ENCODE measurements around the gene PRKN. TPM values are rescaled to one million over a fixed set of nuclear protein-coding genes. Genes with fewer than 3 reads are reported as not detected.

PRKN gene
- total RNA-seq, 1 donor from 2014 or later: 2.8 TPM

DNA sequence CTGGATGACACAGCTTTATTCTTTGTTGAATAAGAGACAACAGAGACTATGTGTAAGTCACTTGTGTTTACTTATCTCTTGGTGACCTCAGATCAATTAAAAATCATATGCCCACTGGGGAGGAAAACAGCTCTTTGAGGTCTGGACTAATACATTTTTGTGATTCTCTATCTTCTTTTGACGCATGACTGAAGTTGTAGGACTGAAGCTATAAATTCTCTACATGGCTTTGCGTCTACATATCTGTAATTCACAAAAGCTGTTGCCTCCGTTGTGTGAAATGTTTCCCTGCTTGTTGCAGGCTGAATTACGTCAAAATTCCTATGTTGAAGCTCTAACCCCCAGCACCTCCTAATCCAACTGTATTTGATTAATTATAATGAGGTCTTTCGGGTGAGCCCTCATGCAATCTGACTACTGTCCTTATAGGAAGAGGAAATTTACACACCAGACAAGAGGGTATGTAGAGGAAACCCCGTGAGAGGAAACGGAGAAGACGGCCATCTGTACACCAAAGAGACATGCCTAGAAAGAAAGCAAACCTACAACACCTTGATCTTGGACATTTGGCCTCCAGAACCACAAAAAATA, 481.6 kb downstream of the PRKN start:
- no peak for TF ChIP-seq EZH2phosphoT487 (IDR thresholded peaks at IDR 0.05)
- TF ChIP-seq CTCF (IDR thresholded peaks at IDR 0.05): no peak
- TF ChIP-seq EZH2 (IDR thresholded peaks at IDR 0.05): no peak
- Histone ChIP-seq H3K9ac (no peak overlapping the region), H3K4me2 (no peak overlapping the region), H3F3A (ENCODE audit: low read depth) (no peaks in the 10 kb centered on the region), H4K20me1 (ENCODE audit: low read depth) (no peaks in the 10 kb centered on the region), H3K79me2 (ENCODE audit: low read depth) (no peaks in the 10 kb centered on the region), H3K9me3 (ENCODE audit: low read depth) (no peaks in the 10 kb centered on the region), H3K36me3 (no peaks in the 10 kb centered on the region), H3K4me1 (no peaks in the 10 kb centered on the region), H2AFZ (replicated peaks) (no peak overlapping the region), H3K4me3 (no peak overlapping the region), H3K27me3 (no peaks in the 10 kb centered on the region), H3K27ac (no peak overlapping the region)
- no peak overlapping the region for H3K27ac Mint-ChIP-seq
- H3K9me3 Mint-ChIP-seq: no peaks in the 10 kb centered on the region
- H3K27me3 Mint-ChIP-seq (ENCODE audit: insufficient read depth, low read depth): no peaks in the 10 kb centered on the region
- H3K36me3 Mint-ChIP-seq: no peaks in the 10 kb centered on the region
- no peaks in the 10 kb centered on the region for H3K4me1 Mint-ChIP-seq
- no peak overlapping the region for H3K4me3 Mint-ChIP-seq
- no peak for DNase-seq (ENCODE audit: low spot score)

DNA sequence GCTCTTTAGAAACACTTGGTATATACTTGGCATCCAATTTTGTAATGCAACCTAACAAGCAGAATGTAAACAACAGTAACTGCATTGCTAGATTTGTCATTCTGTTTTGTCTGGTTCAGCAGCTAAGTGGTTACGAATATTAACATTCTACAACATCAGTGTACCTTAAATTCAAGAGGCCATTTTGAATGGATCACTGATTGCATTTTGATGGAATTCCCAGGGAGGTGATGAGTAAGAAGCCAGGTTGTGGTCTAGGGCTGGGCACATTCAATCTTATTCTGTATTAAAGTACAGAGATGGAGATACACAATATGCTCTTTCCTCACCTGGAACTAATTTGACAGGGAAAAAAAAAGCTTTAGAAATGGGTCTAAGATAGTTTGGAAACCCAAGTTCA, 483.5 kb downstream of the PRKN start:
- Histone ChIP-seq H3F3A (ENCODE audit: low read depth) (no peaks in the 10 kb centered on the region), H3K36me3 (no peaks in the 10 kb centered on the region), H3K27me3 (no peaks in the 10 kb centered on the region), H3K4me3 (no peak overlapping the region), H3K9ac (no peak overlapping the region), H3K79me2 (ENCODE audit: low read depth) (no peaks in the 10 kb centered on the region), H3K27ac (no peak overlapping the region), H3K4me2 (no peak overlapping the region), H3K4me1 (no peaks in the 10 kb centered on the region), H4K20me1 (ENCODE audit: low read depth) (no peaks in the 10 kb centered on the region), H3K9me3 (ENCODE audit: low read depth) (no peaks in the 10 kb centered on the region), H2AFZ (replicated peaks) (no peak overlapping the region)
- Mint-ChIP-seq H3K4me3 (no peak overlapping the region), H3K9me3 (no peaks in the 10 kb centered on the region), H3K27ac (no peak overlapping the region), H3K27me3 (ENCODE audit: insufficient read depth, low read depth) (no peaks in the 10 kb centered on the region), H3K4me1 (no peaks in the 10 kb centered on the region), H3K36me3 (no peaks in the 10 kb centered on the region)
- DNase-seq (ENCODE audit: low spot score): no peak
- TF ChIP-seq EZH2 (IDR thresholded peaks at IDR 0.05): no peak
- no peak for TF ChIP-seq CTCF (IDR thresholded peaks at IDR 0.05)
- TF ChIP-seq EZH2phosphoT487 (IDR thresholded peaks at IDR 0.05): no peak

- H3K9me3 Mint-ChIP-seq: no peaks in the 10 kb centered on the region
- no peaks in the 10 kb centered on the region for H3K27me3 Mint-ChIP-seq (ENCODE audit: insufficient read depth, low read depth)
- no peak for DNase-seq (ENCODE audit: low spot score)
Observed at GRCh38 chr6:162242915-162243314, 484.7 kb downstream of the PRKN start.

More at GRCh38 chr6:162242915-162243314, 484.7 kb downstream of the PRKN start:
- Histone ChIP-seq H4K20me1 (ENCODE audit: low read depth) (no peaks in the 10 kb centered on the region), H3K9ac (no peak overlapping the region), H3K36me3 (no peaks in the 10 kb centered on the region), H3K4me3 (no peak overlapping the region), H3K9me3 (ENCODE audit: low read depth) (no peaks in the 10 kb centered on the region), H3K4me2 (no peak overlapping the region), H3F3A (ENCODE audit: low read depth) (no peaks in the 10 kb centered on the region), H3K27ac (no peak overlapping the region), H2AFZ (replicated peaks) (no peak overlapping the region), H3K79me2 (ENCODE audit: low read depth) (no peaks in the 10 kb centered on the region), H3K4me1 (no peaks in the 10 kb centered on the region), H3K27me3 (no peaks in the 10 kb centered on the region)
- TF ChIP-seq EZH2phosphoT487 (IDR thresholded peaks at IDR 0.05) (no peak), EZH2 (IDR thresholded peaks at IDR 0.05) (no peak), CTCF (IDR thresholded peaks at IDR 0.05) (no peak)
- Mint-ChIP-seq H3K4me1 (no peaks in the 10 kb centered on the region), H3K27ac (no peak overlapping the region), H3K4me3 (no peak overlapping the region), H3K36me3 (no peaks in the 10 kb centered on the region)

Measured in neural progenitor cell (in vitro differentiated cells).